ENCODE measurements around the gene RGS7. TPM values are rescaled to one million over a fixed set of nuclear protein-coding genes. Genes with fewer than 3 reads are reported as not detected.

RGS7 gene
- total and polyA plus RNA-seq, 2 of the 8 experiments (the other 6 are each of a cell fraction or from before 2014, with no cell fraction given), result 1.6 to 3.0 TPM

GRCh38 chr1:240854367-240854766 lies 502.6 kb downstream of the RGS7 start:
- no peaks in the 10 kb centered on the region for H3K79me1 ChIP-seq (ENCODE audit: low read depth, low read length)
- H3K79me2 ChIP-seq (ENCODE audit: control insufficient read depth in 1 of 2, insufficient read depth in 2 of 2, low read length in 2 of 2), result no peaks in the 10 kb centered on the region
- no peaks in the 10 kb centered on the region for H3K36me3 ChIP-seq (ENCODE audit: control insufficient read depth in 2 of 4, insufficient read depth in 4 of 4, low read length in 3 of 4)
- POLR2A ChIA-PET (ENCODE audit: partially characterized antibody), result no interaction called here
- no peak overlapping the region for H3K4me2 ChIP-seq (ENCODE audit: insufficient read depth in 1 of 2, low read depth in 2 of 2, low read length in 2 of 2)
- no peak overlapping the region for H3K4me3 ChIP-seq (ENCODE audit: extremely low read depth in 1 of 4, insufficient read depth in 2 of 4, low read depth in 3 of 4, low read length in 4 of 4)
- H2BK120ac ChIP-seq (replicated peaks; ENCODE audit: low read depth, low read length), result no peak overlapping the region
- FAIRE-seq (no peak), DNase-seq (ENCODE audit: low read depth in 1 of 2, low spot score in 2 of 2) (no peak)
- no peak overlapping the region for H3K18ac ChIP-seq (ENCODE audit: extremely low read depth, low read length)
- CTCF ChIA-PET (ENCODE audit: partially characterized antibody), result interaction anchor here (0.7 kb wide), 1 partner anchor 82 kb away, joined by 3 read pairs; no protein-coding TSS in a partner anchor
- H2BK5ac ChIP-seq (ENCODE audit: low read depth, low read length), result no peak overlapping the region
- H3K4me1 ChIP-seq (replicated peaks in 1 of 4; ENCODE audit: control insufficient read depth in 3 of 4, insufficient read depth in 4 of 4, low read length in 3 of 4), result no peaks in the 10 kb centered on the region
- H2BK20ac ChIP-seq (ENCODE audit: low read length), result no peak overlapping the region
- no peak overlapping the region for H2AK5ac ChIP-seq (ENCODE audit: low read depth, low read length)
- H3K27ac ChIP-seq (ENCODE audit: low read depth, low read length), result no peak overlapping the region
- H3K4ac ChIP-seq (replicated peaks; ENCODE audit: insufficient read length, low read depth, low read length), result no peak overlapping the region
- H4K20me1 ChIP-seq (replicated peaks in 1 of 2; ENCODE audit: control insufficient read depth in 1 of 2, insufficient read depth in 2 of 2, low read length in 2 of 2), result no peaks in the 10 kb centered on the region
- no peak overlapping the region for H4K5ac ChIP-seq (ENCODE audit: insufficient read length, low read depth, low read length)
- no peak overlapping the region for H3K23ac ChIP-seq (ENCODE audit: insufficient read length)
- no peak overlapping the region for H3K14ac ChIP-seq (ENCODE audit: insufficient read length)
- H3K9me3 ChIP-seq (ENCODE audit: insufficient read depth in 2 of 2, low read depth in 1 of 2, low read length in 1 of 2), result peaks cover 0 to 3% of the 10 kb centered on the region in 2 experiments; a peak in 1 of 4 replicates
- H2AFZ ChIP-seq (ENCODE audit: low read length), result no peak overlapping the region
- H4K91ac ChIP-seq (replicated peaks; ENCODE audit: insufficient read length, low read length), result no peak overlapping the region
- H2BK15ac ChIP-seq (ENCODE audit: low read length), result no peak overlapping the region
- H3K27me3 ChIP-seq (replicated peaks in 1 of 4; ENCODE audit: control insufficient read depth in 3 of 4, extremely low read depth in 1 of 4, insufficient read depth in 3 of 4, low read length in 3 of 4), result no peaks in the 10 kb centered on the region
- 94% methylated on average over 6 of the region's 6 CpGs; no CpG with 5 or more reads in 1 of the 2 experiments for WGBS, 2 experiments (ENCODE audit: extremely low coverage in 1 of 2, insufficient coverage in 1 of 2, insufficient read length in 1 of 2, insufficient replicate concordance in 2 of 2, low coverage in 1 of 2, low lambda C conversion rate in 2 of 2, missing lambda C conversion rate in 1 of 2)
- H4K8ac ChIP-seq (ENCODE audit: extremely low read depth, insufficient read depth, low read length), result no peak overlapping the region
- no peak overlapping the region for H2BK12ac ChIP-seq (ENCODE audit: low read depth, low read length)
- no peak overlapping the region for H3K9ac ChIP-seq (replicated peaks in 1 of 4; ENCODE audit: extremely low read depth in 1 of 4, low read depth in 3 of 4, low read length in 3 of 4)
- TF ChIP-seq ZNF274 (IDR thresholded peaks at IDR 0.05; ENCODE audit: borderline replicate concordance, extremely low read depth, low read length) (no peak), KDM5A (IDR thresholded peaks at IDR 0.05; ENCODE audit: low read length) (no peak), YY1 (IDR thresholded peaks at IDR 0.05; ENCODE audit: low read depth, low read length) (no peak), POU5F1 (IDR thresholded peaks at IDR 0.05; ENCODE audit: low read depth, low read length) (no peak), PHF8 (conservative IDR thresholded peaks at IDR 0.05; ENCODE audit: low read depth, low read length) (no peak), TAF1 (IDR thresholded peaks at IDR 0.05; ENCODE audit: low read depth, low read length) (no peak)
- H3K56ac ChIP-seq (replicated peaks; ENCODE audit: insufficient read length, low read depth, low read length), result no peak overlapping the region
- no peaks in the 10 kb centered on the region for H3K23me2 ChIP-seq (ENCODE audit: low read depth, low read length)
